Measurements from ENCODE around the gene SMYD3.
"Not testable (repeated sequence)": the region's sequence is repeated elsewhere in the genome, so short reads cannot be mapped to it uniquely, and the experiment has no call there.

Gene SMYD3

GRCh38 chr1:245858022-245858721 lies 648.9 kb downstream of the SMYD3 start:
- no peak for DNase-seq

GRCh38 chr1:245856944-245857531 lies 650.0 kb downstream of the SMYD3 start:
- DNase-seq, result no peak

DNA sequence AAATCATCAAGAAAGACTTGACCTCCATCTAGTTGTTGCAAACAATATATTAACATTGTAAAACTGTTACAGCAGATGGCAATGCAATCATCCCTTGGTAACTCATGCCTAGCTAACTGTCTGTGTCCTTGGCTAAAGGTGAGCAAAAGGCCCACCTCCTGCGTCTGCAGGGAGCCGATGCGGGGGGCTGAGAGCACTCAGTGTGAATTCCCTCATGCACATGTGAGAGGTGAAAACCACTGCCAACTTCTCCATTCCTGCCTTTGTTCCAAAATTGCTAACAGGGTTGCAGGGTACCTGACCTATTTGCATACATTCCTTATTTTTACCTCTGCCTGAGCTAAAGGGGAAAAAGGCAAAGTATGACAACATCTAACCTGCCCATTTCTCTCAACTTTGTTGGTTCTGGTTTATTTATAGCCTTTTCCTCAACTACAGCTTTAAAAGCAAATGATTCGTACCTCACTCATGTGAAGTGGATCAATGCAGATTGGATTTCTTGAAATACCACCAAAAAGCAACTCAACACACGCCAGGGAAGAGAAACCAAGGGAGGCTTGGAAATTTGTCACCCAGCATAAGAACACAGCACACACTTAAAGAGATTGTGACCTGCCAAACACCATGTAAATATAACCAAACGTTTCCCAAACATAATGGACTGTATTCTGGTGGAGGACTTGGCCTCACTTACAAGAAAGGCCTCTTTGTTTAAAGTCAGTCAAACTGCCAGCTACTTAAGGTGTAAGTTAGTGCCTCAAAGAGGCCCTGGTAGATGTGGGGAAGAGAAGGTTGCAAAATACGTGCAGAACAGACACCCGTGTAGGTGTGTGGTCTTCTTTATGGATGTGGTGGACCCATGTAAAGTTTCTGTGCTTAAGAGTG lies 651.0 kb downstream of the SMYD3 start:
- DNase-seq, result no peak

GRCh38 chr1:245853291-245853690 lies 653.8 kb downstream of the SMYD3 start:
- DNase-seq, result no peak

GRCh38 chr1:245843101-245843500 lies 664.0 kb downstream of the SMYD3 start:
- DNase-seq, result no peak

GRCh38 chr1:245842106-245842505 lies 665.0 kb downstream of the SMYD3 start:
- DNase-seq, result no peak

DNA sequence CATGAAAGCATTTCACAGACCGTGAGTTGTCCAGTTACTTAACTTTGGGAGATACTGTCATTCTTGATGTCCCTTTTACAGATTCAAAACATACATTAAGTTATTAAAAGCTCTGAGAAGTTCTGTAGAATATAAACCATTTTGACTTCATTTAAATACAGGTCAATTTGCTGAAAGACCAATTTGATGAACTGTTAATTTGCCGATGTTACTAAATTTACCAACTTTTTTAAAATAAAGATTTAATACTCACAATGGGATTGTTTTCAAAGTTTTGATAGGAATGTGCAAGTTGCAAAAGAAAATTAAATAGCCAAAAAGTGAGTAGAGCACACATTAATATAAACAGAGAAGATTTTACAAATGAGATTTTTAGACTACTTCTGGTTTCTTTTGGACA lies 666.1 kb downstream of the SMYD3 start:
- no peak for DNase-seq

DNA sequence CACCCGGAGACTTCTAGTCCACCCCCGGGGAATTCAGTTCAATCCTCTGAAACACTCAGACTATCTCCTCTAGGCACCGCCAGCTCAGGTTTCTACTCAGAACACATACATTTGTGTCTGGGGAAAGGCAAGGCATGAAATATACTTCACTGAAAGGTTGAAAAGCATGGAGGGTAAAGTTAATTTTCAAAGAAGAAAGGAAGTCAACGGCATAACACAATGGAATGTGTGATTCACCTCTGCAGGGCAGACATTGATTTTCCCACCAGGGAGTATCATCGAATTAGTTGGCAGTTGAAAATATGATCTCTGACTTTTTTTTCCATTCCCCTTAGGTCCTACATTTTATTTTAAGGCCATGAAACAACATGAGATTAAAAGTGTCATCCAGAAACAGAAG lies 669.4 kb downstream of the SMYD3 start:
- DNase-seq, result no peak

GRCh38 chr1:245835386-245835785 lies 671.7 kb downstream of the SMYD3 start:
- DNase-seq, result no peak

DNA sequence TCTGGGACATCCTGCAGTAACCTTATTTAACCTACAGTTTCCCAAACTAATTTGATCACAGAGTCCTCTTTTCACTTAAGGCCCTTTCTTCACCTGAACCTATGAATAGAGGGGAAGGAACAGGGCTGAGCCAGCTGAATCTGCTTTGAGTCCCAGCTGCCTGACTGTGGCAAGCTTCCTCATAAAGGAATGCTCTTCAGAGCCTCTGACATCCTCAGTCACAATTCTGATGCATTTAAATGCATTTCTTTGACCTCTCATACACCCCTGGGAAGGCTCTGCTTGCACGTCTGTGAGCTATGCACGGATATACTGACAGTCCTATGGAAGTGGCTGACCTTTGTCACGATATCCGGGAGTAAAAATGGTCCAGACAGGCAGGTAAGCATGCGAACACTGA lies 673.1 kb downstream of the SMYD3 start:
- no peak for DNase-seq

GRCh38 chr1:245832771-245833527 lies 674.1 kb downstream of the SMYD3 start:
- DNase-seq, result no peak

DNA sequence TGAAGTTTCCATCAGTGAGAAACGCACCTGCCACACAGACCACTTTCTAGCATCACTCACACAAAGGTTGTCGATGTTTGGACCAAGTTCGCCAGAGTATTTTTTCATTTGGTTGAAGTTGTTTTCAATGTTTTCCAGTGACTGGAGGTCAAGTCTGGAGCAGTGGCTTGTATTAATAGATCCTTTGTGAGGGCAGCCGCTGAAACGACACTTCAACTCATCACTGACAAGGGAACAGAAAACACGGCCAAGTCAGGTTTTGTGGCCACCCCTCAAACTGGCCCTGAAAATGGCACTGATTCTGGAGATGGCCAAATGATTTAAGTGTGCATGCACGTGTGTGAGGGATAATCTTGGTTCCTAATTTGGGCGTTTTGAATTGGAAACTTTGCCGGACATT lies 675.6 kb downstream of the SMYD3 start:
- no peak for DNase-seq

DNA sequence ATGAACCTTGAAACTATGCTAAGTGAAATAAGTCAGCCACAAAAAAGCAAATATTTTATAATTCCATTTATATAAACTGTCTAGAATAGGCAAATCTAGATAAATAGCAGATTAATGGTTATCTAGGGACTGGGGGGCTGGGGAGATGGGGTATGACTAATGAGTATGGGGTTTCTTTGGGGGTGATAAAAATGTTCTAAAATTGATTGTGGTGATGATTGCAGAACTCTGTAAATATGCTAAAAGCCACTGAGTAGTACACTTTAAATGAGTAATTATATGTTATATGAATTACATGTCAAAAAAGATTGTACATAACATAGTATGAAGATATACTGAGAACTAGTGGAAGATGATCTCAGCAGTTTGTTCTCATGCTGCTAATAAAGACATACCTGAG lies 677.3 kb downstream of the SMYD3 start:
- DNase-seq, result no peak

- DNase-seq, result no peak
Observed at GRCh38 chr1:245829194-245829593, 677.9 kb downstream of the SMYD3 start.

DNA sequence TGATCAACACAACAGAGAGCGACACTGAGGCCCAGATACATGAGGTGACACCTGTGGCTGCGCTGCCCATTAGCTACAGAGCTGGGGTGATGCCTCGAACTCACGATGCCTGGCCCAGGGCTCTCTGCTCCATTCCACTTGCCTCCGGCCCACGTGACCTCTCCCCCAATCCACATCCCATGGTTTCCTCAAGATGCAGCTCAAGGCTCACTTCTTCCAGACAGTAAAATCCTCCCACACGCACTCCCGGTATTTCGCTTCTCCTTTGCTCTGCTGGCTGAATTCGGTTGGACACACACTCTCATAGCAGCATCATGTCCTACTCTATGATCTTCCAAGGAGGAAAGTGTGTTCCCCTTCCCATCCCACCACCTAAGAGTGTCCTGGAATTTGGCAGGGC lies 679.8 kb downstream of the SMYD3 start:
- no peak for DNase-seq

DNA sequence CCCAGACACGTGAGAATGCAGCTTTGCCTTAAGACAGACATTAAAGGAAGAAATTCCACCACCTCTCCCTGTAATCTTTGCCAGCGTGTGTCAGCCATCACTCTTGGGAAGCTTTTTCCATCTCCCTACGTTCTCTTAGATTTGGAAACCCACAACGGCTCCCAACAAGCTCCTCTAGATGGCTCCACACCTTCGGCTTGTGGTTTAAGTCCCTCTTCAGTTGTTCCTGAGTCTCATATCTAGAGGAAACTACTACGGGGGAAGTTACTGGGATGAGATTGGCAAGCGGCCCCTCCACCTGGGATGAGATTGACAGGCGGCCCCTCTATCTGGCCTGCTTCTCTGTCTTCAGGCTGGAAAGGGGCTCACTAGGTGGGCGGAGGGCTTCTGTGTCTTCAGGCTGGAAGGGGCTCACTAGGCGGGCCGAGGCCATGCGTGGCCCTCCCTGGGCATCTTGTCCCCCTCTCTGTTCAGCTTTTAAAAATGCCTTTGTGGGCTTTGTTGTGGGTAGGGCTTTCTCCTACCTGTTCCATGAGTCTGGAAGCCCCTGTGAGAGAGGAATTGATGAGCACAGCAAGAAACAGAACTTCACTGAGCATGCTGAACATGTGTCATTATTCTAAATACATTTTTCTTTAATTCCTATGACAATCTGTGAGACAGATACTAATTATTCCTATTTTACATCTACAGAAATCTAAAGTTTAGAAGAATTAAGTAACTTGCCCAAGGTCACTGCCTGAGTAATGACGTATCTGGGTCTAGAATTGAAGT lies 681.8 kb downstream of the SMYD3 start:
- DNase-seq, result no peak

- no peak for DNase-seq
Observed at GRCh38 chr1:245823408-245824147, 683.5 kb downstream of the SMYD3 start.

GRCh38 chr1:245822996-245823395 lies 684.1 kb downstream of the SMYD3 start:
- DNase-seq, result no peak

- not testable (repeated sequence) for DNase-seq
Observed at GRCh38 chr1:245818363-245818762, 688.7 kb downstream of the SMYD3 start.

- not testable (repeated sequence) for DNase-seq
Observed at GRCh38 chr1:245816496-245816895, 690.6 kb downstream of the SMYD3 start.

DNA sequence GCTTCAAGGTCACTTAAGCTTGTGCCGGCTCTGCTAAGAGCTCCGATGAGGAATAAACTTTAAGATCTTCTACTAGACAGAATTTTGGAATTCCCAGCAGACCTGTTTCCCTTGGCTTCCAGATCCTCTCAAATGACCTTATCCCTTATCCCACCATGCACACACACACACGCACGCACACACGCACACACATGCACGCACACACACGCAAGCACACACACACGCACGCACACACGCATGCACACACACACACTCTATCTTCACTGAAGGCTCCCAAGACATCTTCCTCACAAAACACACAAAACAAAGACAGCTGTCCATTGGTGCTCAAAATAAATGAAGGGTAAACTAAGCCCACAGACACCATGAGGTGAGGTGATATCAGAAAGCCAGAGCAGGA lies 692.4 kb downstream of the SMYD3 start:
- no peak for DNase-seq

DNA sequence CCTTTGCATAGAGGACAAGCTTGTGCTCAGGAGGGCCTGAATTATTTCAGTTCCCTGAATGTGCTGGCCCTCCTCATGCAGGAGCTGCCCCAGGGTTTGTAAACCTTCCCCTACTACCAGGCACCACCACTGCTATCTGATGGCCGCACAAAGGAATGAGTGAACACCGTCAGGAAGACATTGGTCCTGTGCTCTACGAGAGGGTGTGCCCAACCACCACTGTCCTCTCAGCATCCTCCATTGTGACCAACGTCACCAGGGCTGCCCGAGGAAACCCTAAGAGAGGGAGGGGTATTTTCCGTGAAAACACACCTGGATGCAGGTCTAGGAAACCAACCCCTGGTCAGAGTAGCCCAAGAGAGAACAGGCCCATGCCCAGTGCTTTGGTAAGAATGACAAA lies 694.8 kb downstream of the SMYD3 start:
- DNase-seq, result no peak

All from femur (tissue), 1 donor.